Astrocyte (in vitro differentiated cells and primary cell): ENCODE measurements around the gene PLPPR5. TPM values are rescaled to one million over a fixed set of nuclear protein-coding genes. Genes with fewer than 3 reads are reported as not detected.

Experiments used
- DNase-seq: peaks from one replicate; pipeline ENCODE4 v3.0.0-alpha.2; 2010; ENCODE audit warnings: low read depth
- FAIRE-seq: peaks from 2 replicates; lab custom pipeline; 2011; peaks lifted over from hg19 to GRCh38; lab: Jason Lieb, UNC
- H2AFZ ChIP-seq: 2 replicates; pipeline ENCODE4 v1.6.0; 2012; ENCODE audit warnings: low read depth, low read length, inconsistent platforms
- H3K27ac ChIP-seq: 2 replicates; pipeline ENCODE4 v1.5.1; 2011; ENCODE audit warnings: low read depth, low read length, inconsistent platforms
- H3K27me3 ChIP-seq: 2 replicates; pipeline ENCODE4 v1.6.0; 2011; ENCODE audit warnings: low read length, inconsistent platforms; ENCODE audit not compliant: insufficient read depth
- H3K36me3 ChIP-seq: 2 replicates; pipeline ENCODE4 v1.5.1; 2011; ENCODE audit warnings: low read length, inconsistent platforms; ENCODE audit not compliant: insufficient read depth
- H3K4me1 ChIP-seq: 2 replicates; pipeline ENCODE4 v1.5.1; 2011; ENCODE audit warnings: low read length, inconsistent platforms; ENCODE audit not compliant: insufficient read depth
- H3K4me2 ChIP-seq: 2 replicates; pipeline ENCODE4 v1.6.0; 2012; ENCODE audit warnings: low read length, inconsistent platforms
- H3K4me3 ChIP-seq: 2 replicates; pipeline ENCODE4 v1.5.1; 2011; ENCODE audit warnings: low read depth, mild to moderate bottlenecking, low read length, inconsistent platforms; ENCODE audit not compliant: insufficient read depth
- H3K79me2 ChIP-seq: 2 replicates; pipeline ENCODE4 v1.6.0; 2012; ENCODE audit warnings: mild to moderate bottlenecking, low read length, inconsistent platforms; ENCODE audit not compliant: insufficient read depth
- H3K9ac ChIP-seq: 2 replicates; pipeline ENCODE4 v1.6.0; 2012; ENCODE audit warnings: mild to moderate bottlenecking, low read length, inconsistent platforms
- H3K9me3 ChIP-seq: 2 replicates; pipeline ENCODE4 v1.5.1; 2012; ENCODE audit warnings: low read depth, mild to moderate bottlenecking, low read length, inconsistent platforms; ENCODE audit not compliant: insufficient read depth
- H4K20me1 ChIP-seq: 2 replicates; pipeline ENCODE4 v1.6.0; 2012; ENCODE audit warnings: low read length, inconsistent platforms; ENCODE audit not compliant: insufficient read depth
- H3K27ac Mint-ChIP-seq: one replicate; pipeline ENCODE4 v1.8.0; 2021; ENCODE audit warnings: mild to moderate bottlenecking, mixed read lengths; ENCODE audit not compliant: unreplicated experiment
- H3K27me3 Mint-ChIP-seq: one replicate; pipeline ENCODE4 v1.8.0; 2021; ENCODE audit warnings: low read depth, mixed read lengths; ENCODE audit not compliant: unreplicated experiment
- H3K36me3 Mint-ChIP-seq: one replicate; pipeline ENCODE4 v1.8.0; 2021; ENCODE audit warnings: low read depth, mixed read lengths; ENCODE audit not compliant: unreplicated experiment
- H3K4me1 Mint-ChIP-seq: one replicate; pipeline ENCODE4 v1.8.0; 2021; ENCODE audit warnings: low read depth, mixed read lengths; ENCODE audit not compliant: unreplicated experiment
- H3K4me3 Mint-ChIP-seq: one replicate; pipeline ENCODE4 v1.8.0; 2021; ENCODE audit warnings: mild to moderate bottlenecking, moderate library complexity, mixed read lengths; ENCODE audit not compliant: unreplicated experiment
- H3K9me3 Mint-ChIP-seq: one replicate; pipeline ENCODE4 v1.8.0; 2021; ENCODE audit warnings: mild to moderate bottlenecking, mixed read lengths; ENCODE audit not compliant: unreplicated experiment
- CTCF ChIP-seq: IDR thresholded peaks from 2 replicates; pipeline ENCODE4 v1.5.1; 2011; ENCODE audit warnings: low read depth, mild to moderate bottlenecking, inconsistent platforms, low read length, moderate library complexity; ENCODE audit not compliant: insufficient read depth
- EZH2 ChIP-seq: IDR thresholded peaks from 2 replicates; pipeline ENCODE4 v1.6.1; 2012; ENCODE audit warnings: mild to moderate bottlenecking, low read length, inconsistent platforms; ENCODE audit not compliant: insufficient read depth
- total RNA-seq: library from RNA; stranded (reverse); gene quantifications from 2 replicates; pipeline ENCODE4 v1.2.1, GENCODE V29; 2021

PLPPR5 gene
- total RNA-seq, 1 donor from 2014 or later = 0.09 TPM

- Mint-ChIP-seq H3K27me3 (no peaks in the 10 kb centered on the region), H3K4me3 (no peak overlapping the region), H3K4me1 (no peaks in the 10 kb centered on the region), H3K9me3 (no peaks in the 10 kb centered on the region), H3K36me3 (no peaks in the 10 kb centered on the region), H3K27ac (no peak overlapping the region)
- H3K4me1 ChIP-seq = no peaks in the 10 kb centered on the region
- FAIRE-seq (no peak), DNase-seq (no peak)
- no peak overlapping the region for H3K4me3 ChIP-seq
- H3K4me2 ChIP-seq = no peak overlapping the region
- no peaks in the 10 kb centered on the region for H3K9me3 ChIP-seq
- H3K27me3 ChIP-seq = no peaks in the 10 kb centered on the region
- H2AFZ ChIP-seq = no peak overlapping the region
- H3K9ac ChIP-seq = no peak overlapping the region
- H4K20me1 ChIP-seq = no peaks in the 10 kb centered on the region
- TF ChIP-seq CTCF = no peak
- TF ChIP-seq EZH2 = no peak
- no peak overlapping the region for H3K27ac ChIP-seq
- no peaks in the 10 kb centered on the region for H3K79me2 ChIP-seq
- no peaks in the 10 kb centered on the region for H3K36me3 ChIP-seq
Measured at GRCh38 chr1:99017655-99018054, 13.0 kb upstream of the PLPPR5 start.

- Histone ChIP-seq H2AFZ (no peak overlapping the region), H3K27ac (no peak overlapping the region), H3K9ac (no peak overlapping the region), H4K20me1 (no peaks in the 10 kb centered on the region), H3K4me3 (no peak overlapping the region), H3K36me3 (no peaks in the 10 kb centered on the region), H3K4me1 (no peaks in the 10 kb centered on the region), H3K4me2 (no peak overlapping the region), H3K79me2 (no peaks in the 10 kb centered on the region), H3K9me3 (no peaks in the 10 kb centered on the region), H3K27me3 (peaks cover 21% of the 10 kb centered on the region)
- no peak overlapping the region for H3K4me3 Mint-ChIP-seq
- no peak for FAIRE-seq
- TF ChIP-seq EZH2 (no peak), CTCF (no peak)
- no peaks in the 10 kb centered on the region for H3K9me3 Mint-ChIP-seq
- H3K36me3 Mint-ChIP-seq = no peaks in the 10 kb centered on the region
- DNase-seq = no peak
- H3K27me3 Mint-ChIP-seq = peaks cover 20% of the 10 kb centered on the region
- no peak overlapping the region for H3K27ac Mint-ChIP-seq
- H3K4me1 Mint-ChIP-seq = no peaks in the 10 kb centered on the region
Measured at GRCh38 chr1:99010679-99011078, 6.0 kb upstream of the PLPPR5 start.

- Mint-ChIP-seq H3K9me3 (no peaks in the 10 kb centered on the region), H3K4me3 (no peak overlapping the region), H3K36me3 (no peaks in the 10 kb centered on the region), H3K4me1 (peaks cover 1% of the 10 kb centered on the region), H3K27me3 (peaks cover 31% of the 10 kb centered on the region), H3K27ac (no peak overlapping the region)
- FAIRE-seq (no peak), DNase-seq (no peak)
- Histone ChIP-seq H3K27ac (no peak overlapping the region), H3K9ac (no peak overlapping the region), H3K4me2 (no peak overlapping the region), H3K79me2 (no peaks in the 10 kb centered on the region), H3K4me3 (no peak overlapping the region), H3K27me3 (peaks cover 36% of the 10 kb centered on the region), H3K4me1 (peaks cover 6% of the 10 kb centered on the region), H3K9me3 (no peaks in the 10 kb centered on the region), H3K36me3 (no peaks in the 10 kb centered on the region), H2AFZ (no peak overlapping the region), H4K20me1 (no peaks in the 10 kb centered on the region)
- TF ChIP-seq CTCF (no peak), EZH2 (no peak)
Measured at GRCh38 chr1:99007366-99007765, 2.7 kb upstream of the PLPPR5 start.
